Measurements from ENCODE around the gene EIF1AD. TPM values are rescaled to one million over a fixed set of nuclear protein-coding genes. Genes with fewer than 3 reads are reported as not detected.

The EIF1AD gene
- total and polyA plus RNA-seq, 8 donors, result 9.5 to 16.0 (median 12.2) TPM

DNA sequence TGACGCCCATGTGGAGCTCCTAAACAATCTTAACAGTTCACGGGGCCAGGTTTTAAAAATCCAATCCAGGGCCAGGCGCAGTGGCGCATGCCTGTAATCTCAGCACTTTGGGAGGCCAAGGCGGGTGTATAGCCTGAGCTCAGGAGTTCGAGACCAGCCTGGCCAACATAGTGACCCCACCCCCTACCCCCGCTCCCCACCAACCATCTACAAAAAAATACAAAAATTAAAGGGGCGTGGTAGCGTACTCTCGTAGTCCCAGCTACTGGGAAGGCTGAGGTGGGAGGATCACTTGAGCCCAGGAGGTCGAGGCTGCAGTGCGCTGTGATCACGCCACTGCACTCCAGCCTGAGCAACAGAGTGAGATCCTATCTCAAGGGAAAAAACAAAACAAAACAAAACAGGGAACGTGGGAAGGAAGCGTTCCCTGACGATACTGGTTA lies 41.1 kb downstream of the EIF1AD start:
- ATAC-seq (peak in 3 of 4 donors; percentile 2 to 19 (median 6)), DNase-seq (no peak), FAIRE-seq (no peak)
- intact Hi-C loops (cut with DNase I), result no loop called here
- H3K9me3 ChIP-seq, result no peaks in the 10 kb centered on the region
- WGBS, 2 donors, result 44 to 46% methylated on average over 16 of the region's 16 CpGs
- peak overlapping the region; percentile 92 to 99 (median 96) for H3K4me3 ChIP-seq
- H3K36me3 ChIP-seq, result peaks cover 5 to 17% (median 12%) of the 10 kb centered on the region in 3 donors
- H3K4me1 ChIP-seq, result peaks cover 9 to 21% (median 14%) of the 10 kb centered on the region in 3 donors
- TF ChIP-seq, protein P1, sequence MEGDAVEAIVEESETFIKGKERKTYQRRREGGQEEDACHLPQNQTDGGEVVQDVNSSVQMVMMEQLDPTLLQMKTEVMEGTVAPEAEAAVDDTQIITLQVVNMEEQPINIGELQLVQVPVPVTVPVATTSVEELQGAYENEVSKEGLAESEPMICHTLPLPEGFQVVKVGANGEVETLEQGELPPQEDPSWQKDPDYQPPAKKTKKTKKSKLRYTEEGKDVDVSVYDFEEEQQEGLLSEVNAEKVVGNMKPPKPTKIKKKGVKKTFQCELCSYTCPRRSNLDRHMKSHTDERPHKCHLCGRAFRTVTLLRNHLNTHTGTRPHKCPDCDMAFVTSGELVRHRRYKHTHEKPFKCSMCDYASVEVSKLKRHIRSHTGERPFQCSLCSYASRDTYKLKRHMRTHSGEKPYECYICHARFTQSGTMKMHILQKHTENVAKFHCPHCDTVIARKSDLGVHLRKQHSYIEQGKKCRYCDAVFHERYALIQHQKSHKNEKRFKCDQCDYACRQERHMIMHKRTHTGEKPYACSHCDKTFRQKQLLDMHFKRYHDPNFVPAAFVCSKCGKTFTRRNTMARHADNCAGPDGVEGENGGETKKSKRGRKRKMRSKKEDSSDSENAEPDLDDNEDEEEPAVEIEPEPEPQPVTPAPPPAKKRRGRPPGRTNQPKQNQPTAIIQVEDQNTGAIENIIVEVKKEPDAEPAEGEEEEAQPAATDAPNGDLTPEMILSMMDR (IDR thresholded peaks at IDR 0.05), result no peak
- no peaks in the 10 kb centered on the region for H3K27me3 ChIP-seq
- H3K27ac ChIP-seq, result peak overlapping the region; percentile 68 to 88 (median 82)

DNA sequence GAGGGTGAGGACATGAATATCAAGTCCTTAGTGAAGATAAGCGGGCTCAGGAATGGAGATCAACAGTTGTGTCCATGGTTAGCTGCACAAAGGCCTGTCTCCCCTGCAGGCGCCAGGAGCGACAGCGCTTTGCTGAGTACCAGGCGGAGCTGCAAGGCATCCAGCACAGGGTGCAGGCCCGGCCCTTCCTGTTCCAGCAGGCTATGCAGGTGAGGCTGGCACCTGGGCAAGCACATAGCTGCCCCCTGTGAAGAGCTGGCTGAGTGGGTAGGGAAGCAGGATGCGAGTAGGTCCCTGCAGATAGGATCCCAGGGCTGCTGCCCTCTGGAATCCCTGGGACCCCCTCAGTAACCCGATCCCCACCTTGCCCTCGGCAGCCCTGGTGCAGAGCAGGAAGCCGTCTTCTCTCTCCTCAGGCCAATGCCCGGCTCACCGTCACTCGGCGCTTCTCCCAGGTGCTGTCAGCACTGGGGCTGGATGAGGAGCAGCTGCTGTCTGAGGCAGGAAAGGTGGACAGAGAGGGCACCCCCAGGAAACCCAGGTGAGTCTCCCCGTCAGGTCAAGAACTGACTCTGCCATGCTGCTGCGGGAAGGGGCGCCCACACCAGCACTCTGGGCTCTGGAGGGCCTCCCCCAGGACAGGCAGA lies 43.1 kb downstream of the EIF1AD start:
- Histone ChIP-seq H3K36me3 (no peaks in the 10 kb centered on the region), H3K27me3 (no peaks in the 10 kb centered on the region), H3K27ac (no peak overlapping the region), H3K4me1 (peaks cover 9 to 19% (median 14%) of the 10 kb centered on the region in 3 donors), H3K4me3 (no peak overlapping the region), H3K9me3 (no peaks in the 10 kb centered on the region)
- intact Hi-C loops (cut with DNase I), result no loop called here
- TF ChIP-seq, protein P1 (IDR thresholded peaks at IDR 0.05), result no peak
- 62 to 71% methylated on average over 17 of the region's 17 CpGs for WGBS, 2 donors
- ATAC-seq (no peak), FAIRE-seq (no peak), DNase-seq (no peak)

DNA sequence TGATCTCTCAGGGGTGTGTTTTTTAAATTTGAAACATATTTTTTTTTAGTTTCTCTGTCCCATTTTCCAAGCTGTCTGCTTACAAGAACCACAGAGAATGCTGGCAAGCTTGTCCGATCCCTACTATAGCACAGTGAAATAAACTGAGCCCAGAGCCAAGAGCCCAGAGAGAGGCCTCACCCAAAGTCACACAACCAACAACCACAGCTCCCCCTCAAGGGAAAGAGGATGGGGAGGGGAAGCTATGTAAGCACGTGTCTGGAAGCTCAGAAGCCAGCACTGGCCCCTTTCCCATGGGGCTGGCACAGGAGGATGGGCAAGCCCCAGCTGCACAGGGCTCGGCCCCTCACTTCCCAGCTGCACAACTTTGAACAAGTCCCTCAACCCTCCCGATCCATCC lies 43.7 kb downstream of the EIF1AD start:
- ATAC-seq, result no peak
- Histone ChIP-seq H3K27ac (no peak overlapping the region), H3K27me3 (no peaks in the 10 kb centered on the region), H3K4me1 (peaks cover 9 to 13% (median 10%) of the 10 kb centered on the region in 3 donors), H3K36me3 (no peaks in the 10 kb centered on the region), H3K4me3 (no peak overlapping the region), H3K9me3 (no peaks in the 10 kb centered on the region)
- intact Hi-C loops (cut with DNase I), result no loop called here
- TF ChIP-seq, protein P1 (IDR thresholded peaks at IDR 0.05), result no peak
- 48 to 54% methylated on average over 4 of the region's 4 CpGs for WGBS, 2 donors
- no peak for FAIRE-seq
- no peak for DNase-seq

DNA sequence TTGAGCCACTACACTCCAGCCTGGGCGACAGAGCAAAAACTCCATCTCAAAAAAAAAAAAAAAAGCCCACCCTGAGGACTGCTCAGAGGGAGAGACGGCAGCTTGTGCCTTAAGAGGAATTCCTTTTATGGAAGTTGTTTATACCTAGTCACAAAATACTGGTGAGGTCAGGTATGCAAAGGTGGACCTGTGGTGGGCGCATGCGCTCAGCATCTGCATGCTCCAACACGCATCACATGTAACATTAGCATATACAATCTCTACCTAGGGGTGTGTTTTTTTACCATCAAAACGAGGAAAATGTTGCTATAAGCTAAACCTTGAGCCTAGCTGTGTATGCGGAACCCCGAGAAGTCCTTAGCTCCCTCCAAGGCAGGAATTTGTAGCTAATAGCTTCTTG lies 47.2 kb downstream of the EIF1AD start:
- Histone ChIP-seq H3K27me3 (no peaks in the 10 kb centered on the region), H3K36me3 (no peaks in the 10 kb centered on the region), H3K4me1 (no peaks in the 10 kb centered on the region), H3K27ac (no peak overlapping the region), H3K4me3 (no peak overlapping the region), H3K9me3 (no peaks in the 10 kb centered on the region)
- intact Hi-C loops (cut with DNase I), result no loop called here
- ATAC-seq, result no peak
- no peak for FAIRE-seq
- 66 to 69% methylated on average over 8 of the region's 8 CpGs for WGBS, 2 donors
- no peak for DNase-seq
- TF ChIP-seq, protein P1 (IDR thresholded peaks at IDR 0.05), result no peak

DNA sequence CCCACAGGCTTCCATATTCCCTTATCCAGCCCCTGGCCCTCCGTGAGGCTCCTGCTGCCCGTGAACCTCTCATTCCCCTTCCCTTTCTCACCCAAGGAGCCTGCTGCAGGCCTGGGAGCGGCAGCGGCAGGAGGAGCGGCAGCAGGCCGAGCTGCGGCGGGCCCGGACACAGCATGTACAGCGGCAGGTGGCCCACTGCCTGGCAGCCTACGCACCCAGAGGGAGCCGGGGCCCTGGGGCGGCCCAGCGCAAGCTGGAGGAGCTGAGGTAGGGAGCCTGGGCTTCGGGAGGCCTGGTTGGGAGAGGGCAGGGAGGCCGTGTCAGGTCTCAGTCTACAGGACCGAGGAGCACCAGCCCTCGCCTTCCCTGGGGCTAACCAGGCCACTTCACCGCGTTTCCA lies 48.5 kb downstream of the EIF1AD start:
- intact Hi-C loops (cut with DNase I), result no loop called here
- ATAC-seq (no peak), FAIRE-seq (no peak), DNase-seq (no peak)
- H3K4me1 ChIP-seq, result no peaks in the 10 kb centered on the region
- TF ChIP-seq, protein P1 (IDR thresholded peaks at IDR 0.05), result no peak
- H3K27ac ChIP-seq, result no peak overlapping the region
- WGBS, 2 donors, result 81 to 92% methylated on average over 20 of the region's 20 CpGs
- H3K9me3 ChIP-seq, result no peaks in the 10 kb centered on the region
- H3K4me3 ChIP-seq, result no peak overlapping the region
- no peaks in the 10 kb centered on the region for H3K36me3 ChIP-seq
- no peaks in the 10 kb centered on the region for H3K27me3 ChIP-seq

All from pancreas (tissue), 10 donors.